Measurements from ENCODE around the gene PHTF2. TPM values are rescaled to one million over a fixed set of nuclear protein-coding genes. Genes with fewer than 3 reads are reported as not detected.

The PHTF2 gene
- total RNA-seq: 18.5 and 19.5 TPM in 2 replicates

DNA sequence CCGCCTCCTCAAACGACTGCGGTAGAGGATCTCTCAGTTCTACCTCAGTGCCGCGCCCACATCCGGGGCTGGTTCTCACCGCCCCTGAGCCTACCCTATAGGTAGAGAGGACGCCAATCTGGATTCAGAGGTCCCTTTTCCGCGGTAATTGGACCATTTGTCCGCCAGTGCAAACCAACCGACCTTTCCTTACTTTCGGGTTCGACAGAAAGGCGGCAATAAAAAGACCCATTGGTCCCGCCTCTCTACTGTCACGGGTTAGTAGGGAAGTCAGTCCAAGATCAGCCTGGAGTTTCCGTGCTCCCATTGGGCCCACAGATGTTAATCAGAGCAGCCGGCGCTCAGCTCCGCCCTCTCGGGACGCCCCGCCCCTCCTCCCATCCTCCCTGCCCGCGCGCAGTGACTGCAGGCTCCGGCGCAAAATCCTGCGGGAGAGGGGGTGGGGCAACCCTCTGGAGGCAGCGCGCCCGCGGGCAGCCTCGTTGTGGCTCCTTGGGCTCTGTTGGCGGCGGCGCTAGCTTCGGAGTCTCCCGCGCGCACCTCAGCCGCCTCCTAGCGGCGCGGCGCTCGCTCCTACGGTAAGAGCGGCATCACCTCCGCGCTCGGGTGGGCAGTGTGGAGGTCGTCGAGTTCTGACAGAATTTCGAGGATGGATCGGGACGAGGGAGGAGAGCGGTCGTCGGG lies at the start of gene PHTF2, which contains the start of gene TMEM60:
TSS of gene PHTF2 (plus strand) at position 380 of the 684 bp plus-strand sequence.
TSS of gene TMEM60 (minus strand) at position 41 of the 684 bp plus-strand sequence. CDS start 4,061 bp downstream, outside the sequence.

Other genes with a start within 250 kb of the PHTF2 start
- 9.4 and 15.9 TPM in 2 replicates for gene RSBN1L, start 102.3 kb upstream of the PHTF2 start, total RNA-seq
- 10.7 and 11.8 TPM in 2 replicates for gene TMEM60, start 339 bp upstream of the PHTF2 start, total RNA-seq